ENCODE data around the gene SLC44A1. TPM values are rescaled to one million over a fixed set of nuclear protein-coding genes. Genes with fewer than 3 reads are reported as not detected.

The SLC44A1 gene
- total RNA-seq, 4 donors from 2014 or later = 9.9 to 53.8 (median 40.8) TPM

DNA sequence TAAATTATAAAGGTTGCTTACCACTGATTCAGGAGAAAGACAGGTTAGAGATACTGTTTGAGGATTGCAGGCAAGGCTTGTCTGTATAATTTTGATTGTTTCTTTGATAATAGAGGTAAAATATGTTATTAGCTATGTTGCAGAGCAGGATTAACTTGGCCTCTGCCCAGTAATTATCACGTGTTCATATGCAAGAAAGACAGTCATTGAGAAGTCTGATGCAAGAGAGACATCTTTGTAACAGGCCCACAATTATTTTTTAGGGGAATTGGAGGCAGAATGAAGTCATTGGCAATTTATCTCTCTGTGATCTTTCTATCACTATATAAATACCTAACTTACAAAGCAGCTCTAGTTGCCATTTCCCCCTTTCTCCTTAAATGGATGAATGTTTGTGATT is 46.0 kb downstream of the SLC44A1 start:
- Histone ChIP-seq H3K4me1 (no peaks in the 10 kb centered on the region), H3K27me3 (no peaks in the 10 kb centered on the region), H3K9me3 (no peaks in the 10 kb centered on the region), H3K36me3 (no peaks in the 10 kb centered on the region), H3K27ac (no peak overlapping the region), H3K4me3 (no peak overlapping the region)
- TF ChIP-seq CTCF (IDR thresholded peaks at IDR 0.05) = no peak
- no peak for TF ChIP-seq POLR2A (IDR thresholded peaks at IDR 0.05)
- no peak for DNase-seq

- Histone ChIP-seq H3K27ac (no peak overlapping the region), H3K4me1 (no peaks in the 10 kb centered on the region), H3K4me3 (no peak overlapping the region), H3K9me3 (no peaks in the 10 kb centered on the region), H3K27me3 (no peaks in the 10 kb centered on the region), H3K36me3 (no peaks in the 10 kb centered on the region)
- DNase-seq = no peak
- no peak for TF ChIP-seq CTCF (IDR thresholded peaks at IDR 0.05)
- TF ChIP-seq POLR2A (IDR thresholded peaks at IDR 0.05) = no peak
Measured at GRCh38 chr9:105290954-105291353, 46.5 kb downstream of the SLC44A1 start.

GRCh38 chr9:105291422-105291859 is 47.0 kb downstream of the SLC44A1 start:
- Histone ChIP-seq H3K27ac (no peak overlapping the region), H3K4me1 (no peaks in the 10 kb centered on the region), H3K4me3 (no peak overlapping the region), H3K9me3 (no peaks in the 10 kb centered on the region), H3K27me3 (no peaks in the 10 kb centered on the region), H3K36me3 (no peaks in the 10 kb centered on the region)
- TF ChIP-seq CTCF (IDR thresholded peaks at IDR 0.05) (no peak), POLR2A (IDR thresholded peaks at IDR 0.05) (no peak)
- DNase-seq = no peak

DNA sequence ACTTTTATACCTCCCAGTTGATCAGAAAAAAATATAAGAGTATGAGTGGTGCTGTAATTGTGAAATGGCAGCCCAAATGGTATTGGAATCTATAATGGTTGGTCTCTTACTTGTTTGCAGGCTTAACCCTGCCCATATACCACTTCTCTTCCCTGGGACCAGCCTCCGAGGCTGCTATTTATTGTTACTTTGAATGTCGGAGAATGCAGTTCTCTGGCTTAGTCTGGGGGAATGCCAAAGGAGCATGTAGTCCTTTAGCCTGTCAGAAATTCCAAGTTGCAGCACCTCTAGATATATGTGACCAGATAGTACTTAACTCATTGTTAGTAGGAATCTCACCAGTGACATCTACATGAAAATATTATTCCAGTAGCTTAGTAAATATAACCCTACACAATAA is 47.5 kb downstream of the SLC44A1 start:
- Histone ChIP-seq H3K27me3 (no peaks in the 10 kb centered on the region), H3K27ac (no peak overlapping the region), H3K4me1 (no peaks in the 10 kb centered on the region), H3K36me3 (no peaks in the 10 kb centered on the region), H3K9me3 (no peaks in the 10 kb centered on the region), H3K4me3 (no peak overlapping the region)
- no peak for DNase-seq
- TF ChIP-seq POLR2A (IDR thresholded peaks at IDR 0.05) (no peak), CTCF (IDR thresholded peaks at IDR 0.05) (no peak)

DNA sequence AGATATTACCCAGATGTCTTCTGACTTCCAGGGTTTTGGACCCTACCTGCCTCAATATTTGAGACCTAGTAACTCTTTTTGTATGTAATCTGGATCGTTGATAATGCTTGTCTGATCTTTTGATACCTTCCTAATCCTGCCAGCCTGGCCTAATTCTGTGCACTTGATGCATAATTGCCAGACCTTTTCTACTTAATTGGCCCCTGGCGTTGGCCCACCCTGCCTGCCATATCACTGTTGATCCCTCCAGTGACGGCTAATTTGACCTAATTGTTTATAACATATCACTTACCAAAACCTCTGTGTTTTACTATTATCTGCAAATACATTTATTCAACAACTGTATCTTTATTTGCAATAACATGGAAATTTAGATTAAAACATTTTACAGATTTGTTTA is 49.0 kb downstream of the SLC44A1 start:
- no peaks in the 10 kb centered on the region for H3K4me1 ChIP-seq
- no peak for TF ChIP-seq CTCF (IDR thresholded peaks at IDR 0.05)
- TF ChIP-seq POLR2A (IDR thresholded peaks at IDR 0.05) = no peak
- DNase-seq = no peak
- H3K27ac ChIP-seq = no peak overlapping the region
- H3K27me3 ChIP-seq = no peaks in the 10 kb centered on the region
- no peaks in the 10 kb centered on the region for H3K9me3 ChIP-seq
- H3K36me3 ChIP-seq = no peaks in the 10 kb centered on the region
- H3K4me3 ChIP-seq = no peak overlapping the region

DNA sequence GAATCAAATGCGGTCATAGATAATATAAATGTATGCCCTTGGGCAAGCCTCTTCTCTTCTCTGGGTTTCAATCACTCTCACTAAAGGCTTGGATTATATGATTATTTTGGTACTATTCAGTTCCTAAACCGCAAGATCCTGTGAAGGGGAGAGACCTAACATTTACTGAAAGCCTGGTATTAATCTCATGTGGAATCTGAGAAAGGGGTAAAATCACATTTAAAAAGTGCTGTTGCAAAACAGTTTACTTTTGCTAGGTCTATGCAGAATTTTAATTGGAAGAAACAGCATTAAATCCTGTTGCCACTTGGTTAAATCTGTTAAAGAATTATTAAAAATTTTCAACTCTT is 50.7 kb downstream of the SLC44A1 start:
- no peaks in the 10 kb centered on the region for H3K4me1 ChIP-seq
- TF ChIP-seq CTCF (IDR thresholded peaks at IDR 0.05) (no peak), POLR2A (IDR thresholded peaks at IDR 0.05) (no peak)
- no peaks in the 10 kb centered on the region for H3K9me3 ChIP-seq

More for the DNA sequence above, 50.7 kb downstream of the SLC44A1 start:
- Histone ChIP-seq H3K27me3 (no peaks in the 10 kb centered on the region), H3K4me3 (no peak overlapping the region), H3K36me3 (peaks cover 0 to 8% (median 0%) of the 10 kb centered on the region in 3 donors), H3K27ac (no peak overlapping the region)
- no peak for DNase-seq

All from Peyer's patch (tissue), 4 donors.